ENCODE measurements around the gene NTMT1. TPM values are rescaled to one million over a fixed set of nuclear protein-coding genes. Genes with fewer than 3 reads are reported as not detected.

NTMT1 gene
- total RNA-seq, 1 experiment from 2014 or later, result 46.5 TPM

DNA sequence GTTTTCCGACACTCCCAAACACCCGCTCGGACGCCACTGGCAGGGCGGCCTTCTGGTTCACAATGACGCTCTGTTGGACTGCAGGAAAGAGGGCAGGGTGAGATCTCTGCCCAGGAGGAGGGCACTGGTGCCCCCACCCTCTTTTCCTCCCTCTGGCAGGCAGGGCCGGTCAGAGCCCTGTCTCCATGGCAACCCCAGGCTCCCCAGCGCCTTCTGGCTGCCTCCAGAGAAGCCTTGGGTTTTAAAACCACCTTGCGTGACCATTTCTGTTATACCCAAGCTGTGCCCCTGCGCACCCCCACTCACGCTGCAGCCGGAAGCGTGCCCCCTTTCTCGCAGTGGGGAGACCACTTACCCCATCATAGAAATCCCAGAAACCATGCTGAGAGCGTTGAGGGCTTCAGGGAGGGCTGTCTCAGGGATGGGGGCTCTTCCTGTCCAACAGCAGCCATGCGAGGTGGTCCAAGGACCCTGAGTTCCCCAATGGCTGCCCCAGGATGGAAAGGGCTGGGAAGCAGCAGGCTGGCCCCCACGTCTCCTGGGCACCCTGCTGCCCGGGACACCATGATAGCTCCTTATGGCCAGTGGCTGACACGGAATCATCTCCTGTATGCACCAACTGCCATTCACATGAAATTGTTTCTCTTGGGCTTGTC lies 12.3 kb upstream of the NTMT1 start:
- DNase-seq (ENCODE audit: extremely low read depth, low read depth), result no peak

DNA sequence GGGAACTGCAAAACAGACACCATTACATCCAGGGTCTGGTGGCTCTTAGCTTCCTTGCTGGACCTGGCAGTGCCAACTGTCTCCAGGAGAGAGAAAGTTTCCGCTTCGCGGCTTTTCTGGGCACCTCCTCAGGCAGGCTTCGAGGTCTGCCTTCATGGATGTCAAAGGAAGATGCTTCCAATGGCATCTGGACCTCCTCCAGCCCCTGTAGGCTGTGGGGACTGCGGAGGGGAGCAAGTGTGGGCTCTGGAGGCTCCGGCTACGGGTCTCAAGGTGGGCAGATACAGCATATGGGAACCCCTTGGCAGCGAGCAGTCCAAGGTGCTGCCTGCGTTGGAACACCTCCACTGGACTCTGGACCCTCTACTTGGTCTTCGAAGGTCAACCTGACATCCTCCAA lies 11.0 kb upstream of the NTMT1 start:
- no peak for DNase-seq (ENCODE audit: extremely low read depth, low read depth)

DNA sequence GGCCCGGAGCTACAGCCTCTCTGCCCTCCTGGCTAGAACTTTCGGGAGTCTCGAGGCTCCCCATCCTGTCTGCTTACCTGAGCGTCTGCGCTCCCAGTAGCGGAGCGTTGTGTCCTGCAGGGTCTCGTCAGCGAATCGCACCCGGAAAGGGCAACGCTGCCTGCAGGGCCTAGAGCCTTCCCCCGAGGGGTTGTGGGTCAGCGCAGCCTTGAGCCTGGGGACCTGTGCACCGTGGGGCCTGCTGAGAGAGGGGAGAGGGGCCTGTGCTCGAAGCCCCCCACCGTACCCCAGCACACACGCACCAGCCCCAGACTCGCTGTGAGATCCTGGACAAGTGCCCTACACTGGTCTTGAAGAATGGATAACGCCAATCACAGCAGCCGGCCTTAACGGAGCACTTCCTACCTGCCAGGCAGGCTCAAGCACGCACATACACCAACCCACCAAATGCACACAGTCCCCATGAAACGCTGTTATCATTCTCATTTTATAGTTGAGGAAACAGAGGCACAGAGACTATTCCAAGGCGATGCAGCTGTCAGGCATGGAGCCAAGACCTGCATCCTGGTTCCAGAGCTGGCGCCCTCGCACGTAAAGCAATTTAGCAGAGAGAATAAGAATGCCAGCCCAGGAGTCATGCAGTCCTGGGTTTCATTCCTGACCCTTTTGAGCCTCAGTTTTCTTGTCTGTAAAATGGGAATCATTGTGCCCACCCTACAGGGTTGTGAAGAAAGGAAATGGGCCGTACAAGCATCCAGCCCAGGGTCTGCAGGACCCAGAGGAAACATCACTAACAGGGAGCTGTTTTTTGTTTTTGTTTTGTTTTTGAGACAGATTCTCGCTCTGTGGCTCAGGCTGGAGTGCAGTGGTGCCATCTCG lies 10.3 kb upstream of the NTMT1 start:
- DNase-seq (ENCODE audit: extremely low read depth, low read depth), result no peak

- DNase-seq (ENCODE audit: extremely low read depth, low read depth), result no peak
Observed at GRCh38 chr9:129617167-129617566, 8.8 kb upstream of the NTMT1 start.

DNA sequence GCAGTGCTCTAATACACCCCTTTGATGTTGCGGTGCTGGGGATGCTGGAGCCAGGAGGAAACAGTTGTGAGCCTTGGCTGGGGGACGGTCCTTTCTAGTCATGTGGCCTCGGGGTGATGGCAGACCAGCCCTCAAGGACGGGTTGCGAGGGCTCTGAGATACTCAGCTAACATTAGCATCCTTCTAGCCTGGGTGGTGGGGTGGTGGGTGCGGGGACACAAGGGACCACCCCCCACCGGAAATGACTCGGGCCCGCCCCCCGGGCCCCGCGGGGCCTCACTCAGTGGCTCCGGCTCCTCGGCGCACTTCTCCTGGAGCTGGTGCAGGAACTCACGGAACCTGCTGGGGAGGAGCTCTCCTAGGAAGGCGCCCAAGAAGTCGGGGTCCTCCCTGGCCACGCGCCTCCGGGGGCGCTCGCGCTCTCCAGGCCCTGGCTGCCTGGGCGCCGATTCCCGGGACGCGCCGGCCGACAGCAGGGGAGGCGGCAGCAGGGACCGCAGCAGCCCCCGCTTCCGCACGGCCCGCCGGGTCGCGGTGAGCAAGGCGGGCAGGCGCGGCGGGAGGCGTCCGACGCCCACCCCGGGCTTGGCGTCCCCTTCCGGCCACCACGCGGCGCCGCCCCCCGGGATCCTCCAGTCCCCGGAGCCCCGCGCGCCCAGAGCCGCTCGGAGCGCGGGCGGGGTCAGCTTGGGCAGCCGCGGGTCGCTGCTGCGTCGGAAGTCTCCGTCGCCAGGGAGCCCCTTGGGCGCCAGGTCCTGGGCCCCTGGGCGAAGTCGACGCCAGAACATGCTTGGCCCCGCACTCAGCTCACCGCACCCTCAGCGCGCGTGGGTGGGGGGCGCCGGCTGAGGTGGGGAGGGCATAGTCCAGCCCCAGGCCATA lies 5.9 kb upstream of the NTMT1 start:
- DNase-seq (ENCODE audit: extremely low read depth, low read depth), result no peak

DNA sequence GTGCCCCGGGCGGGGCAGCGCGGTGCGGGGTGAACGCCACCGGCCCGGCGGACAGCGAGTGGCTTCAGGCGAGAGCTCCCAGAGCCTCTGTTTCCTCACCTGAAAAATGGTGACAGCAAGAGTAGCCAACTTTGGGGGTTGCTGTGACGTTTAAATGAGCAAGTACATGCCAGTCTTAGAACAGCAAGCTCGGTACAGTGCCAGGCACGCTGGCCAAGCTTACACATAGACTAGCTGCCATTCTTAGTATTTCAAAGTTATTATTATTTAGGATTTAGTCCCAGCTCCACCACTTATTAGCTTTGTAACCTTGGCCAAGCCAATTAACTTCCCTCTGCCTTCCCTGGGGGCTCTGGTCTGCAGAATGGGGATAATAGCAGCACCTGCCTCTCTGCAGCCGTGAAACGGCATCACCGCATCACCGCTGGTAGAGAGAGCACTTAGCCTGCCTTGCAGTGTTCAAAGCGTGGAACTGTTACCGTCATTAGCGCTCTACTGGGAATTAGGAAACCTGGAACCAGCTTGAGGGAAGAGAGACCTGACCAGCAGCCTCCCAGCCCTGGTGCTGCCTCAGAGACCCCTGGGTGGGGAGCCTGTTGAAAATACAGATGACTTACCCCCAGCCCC lies 5.2 kb upstream of the NTMT1 start, which contains the start of gene C9orf50:
TSS of gene C9orf50 (minus strand) at position 433 of the 627 bp plus-strand sequence. CDS start 527 bp downstream, outside the sequence.
- DNase-seq (ENCODE audit: extremely low read depth, low read depth), result no peak

- DNase-seq (ENCODE audit: extremely low read depth, low read depth), result no peak
Observed at GRCh38 chr9:129623331-129623730, 2.6 kb upstream of the NTMT1 start.

DNA sequence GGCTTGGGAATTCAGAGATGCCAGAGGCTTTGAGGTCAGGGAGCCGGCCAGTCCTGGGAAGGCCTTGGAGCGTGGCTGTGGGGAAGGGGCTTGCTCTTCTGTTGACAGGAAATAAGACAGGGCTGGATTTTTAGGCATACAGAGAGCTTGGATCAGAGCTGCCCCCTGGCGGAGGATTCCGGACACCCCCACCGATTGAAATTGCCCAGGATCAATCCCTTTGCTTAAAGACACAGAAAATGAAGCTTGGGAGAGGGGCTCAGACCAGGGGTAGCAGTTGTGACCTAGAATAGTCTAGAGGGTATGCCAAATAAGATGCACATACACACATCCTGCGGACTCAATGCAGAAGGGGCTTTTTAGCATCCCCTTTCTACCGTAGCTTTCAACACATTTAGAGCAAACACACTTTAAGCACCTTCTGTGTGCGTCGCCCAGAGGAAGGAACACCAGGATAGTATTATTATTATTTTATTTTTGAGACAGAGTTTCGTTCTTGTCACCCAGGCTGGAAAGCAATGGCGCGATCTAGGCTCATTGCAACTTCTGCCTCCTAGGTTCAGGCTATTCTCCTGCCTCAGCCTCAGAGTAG lies 1.7 kb upstream of the NTMT1 start:
- DNase-seq (ENCODE audit: extremely low read depth, low read depth), result peak; percentile 56

- no peak for DNase-seq (ENCODE audit: extremely low read depth, low read depth)
Observed at GRCh38 chr9:129624947-129625346, 1.0 kb upstream of the NTMT1 start.

- no peak for DNase-seq (ENCODE audit: extremely low read depth, low read depth)
Observed at GRCh38 chr9:129626625-129627284, 792 bp downstream of the NTMT1 start.

GRCh38 chr9:129627556-129628440 lies 1.8 kb downstream of the NTMT1 start:
- no peak for DNase-seq (ENCODE audit: extremely low read depth, low read depth)

DNA sequence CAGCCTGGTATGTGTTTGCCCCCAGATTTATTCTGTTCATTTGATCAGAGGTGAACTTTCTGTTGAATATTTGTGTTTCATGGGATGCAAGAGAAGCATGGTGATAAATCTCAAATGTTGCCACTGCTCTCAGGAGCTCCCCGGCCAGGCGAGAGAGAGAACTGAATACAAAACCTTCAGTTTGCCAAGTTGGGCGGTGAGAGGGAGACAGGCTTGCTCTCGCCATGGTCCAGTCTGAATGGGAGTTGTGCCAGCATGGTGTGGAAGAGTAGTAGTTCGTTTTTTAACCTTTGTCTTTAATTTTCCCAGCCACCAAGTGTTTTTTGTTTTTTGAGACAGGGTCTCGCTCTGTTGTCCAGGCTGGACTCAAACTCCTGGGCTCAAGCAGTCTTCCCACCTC lies 2.7 kb downstream of the NTMT1 start:
- DNase-seq (ENCODE audit: extremely low read depth, low read depth), result no peak

DNA sequence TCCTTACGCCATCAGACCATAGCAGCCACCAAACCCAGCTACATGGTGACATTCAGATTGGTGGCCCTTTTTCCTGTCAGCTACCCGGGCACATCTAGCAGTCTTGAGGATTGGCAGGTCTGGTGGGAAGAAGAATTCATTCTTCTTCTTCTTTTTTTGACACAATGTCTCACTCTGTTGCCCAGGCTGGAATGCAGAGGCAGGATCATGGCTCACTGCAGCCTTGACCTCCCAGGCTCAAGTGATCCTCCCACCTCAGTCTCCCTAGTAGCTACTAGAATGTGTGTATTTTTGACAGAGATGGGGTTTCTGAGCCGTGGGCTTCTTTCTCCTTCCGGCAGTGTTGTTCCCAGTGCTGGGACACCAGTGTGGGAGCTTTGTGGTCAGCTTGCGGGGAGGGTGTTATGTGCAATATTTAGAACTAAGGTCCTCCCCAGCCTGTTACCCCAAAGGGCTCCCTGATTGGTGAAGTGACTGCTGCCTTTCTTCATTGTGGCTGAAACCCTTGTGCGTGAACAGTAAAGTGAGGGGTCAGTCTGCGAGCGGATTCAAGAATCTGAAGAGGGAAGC lies 3.4 kb downstream of the NTMT1 start:
- no peak for DNase-seq (ENCODE audit: extremely low read depth, low read depth)

GRCh38 chr9:129630967-129631673 lies 5.2 kb downstream of the NTMT1 start:
- no peak for DNase-seq (ENCODE audit: extremely low read depth, low read depth)

DNA sequence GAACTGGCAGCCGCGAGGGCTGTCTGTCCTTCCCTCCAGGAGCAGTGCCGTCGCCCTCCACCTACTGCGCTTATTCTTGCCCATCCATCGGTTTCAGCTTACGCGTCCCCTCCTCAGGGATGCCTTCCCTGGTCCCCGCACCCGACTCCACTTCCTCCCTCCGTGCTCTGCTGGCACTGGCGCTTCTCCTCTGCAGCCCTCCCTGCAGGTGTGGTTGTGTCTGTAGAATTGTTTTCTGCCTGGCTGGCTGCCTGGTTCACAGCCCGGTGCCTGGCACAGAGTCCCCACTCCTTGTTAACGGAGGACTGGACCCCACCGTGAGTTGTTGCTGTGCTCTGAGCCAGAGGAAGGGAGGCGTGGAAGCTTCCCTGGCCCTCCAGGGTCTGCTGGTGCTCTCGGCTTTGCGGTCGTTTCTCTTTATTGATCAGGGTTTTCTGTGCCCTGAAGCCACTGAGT lies 5.7 kb downstream of the NTMT1 start:
- DNase-seq (ENCODE audit: extremely low read depth, low read depth), result no peak

GRCh38 chr9:129632460-129632859 lies 6.5 kb downstream of the NTMT1 start:
- no peak for DNase-seq (ENCODE audit: extremely low read depth, low read depth)

- no peak for DNase-seq (ENCODE audit: extremely low read depth, low read depth)
Observed at GRCh38 chr9:129633207-129633606, 7.2 kb downstream of the NTMT1 start.

- no peak for DNase-seq (ENCODE audit: extremely low read depth, low read depth)
Observed at GRCh38 chr9:129633848-129634247, 7.9 kb downstream of the NTMT1 start.

Data from NCI-H460 (cell line).